ENCODE measurements around the gene OR1A2.
A peak's percentile ranks its signal among the peaks of the same experiment; 100 is the strongest.
"Not testable (repeated sequence)": the region's sequence is repeated elsewhere in the genome, so short reads cannot be mapped to it uniquely, and the experiment has no call there.

The OR1A2 gene
- total RNA-seq: 0 reads per million in 2 donors

DNA sequence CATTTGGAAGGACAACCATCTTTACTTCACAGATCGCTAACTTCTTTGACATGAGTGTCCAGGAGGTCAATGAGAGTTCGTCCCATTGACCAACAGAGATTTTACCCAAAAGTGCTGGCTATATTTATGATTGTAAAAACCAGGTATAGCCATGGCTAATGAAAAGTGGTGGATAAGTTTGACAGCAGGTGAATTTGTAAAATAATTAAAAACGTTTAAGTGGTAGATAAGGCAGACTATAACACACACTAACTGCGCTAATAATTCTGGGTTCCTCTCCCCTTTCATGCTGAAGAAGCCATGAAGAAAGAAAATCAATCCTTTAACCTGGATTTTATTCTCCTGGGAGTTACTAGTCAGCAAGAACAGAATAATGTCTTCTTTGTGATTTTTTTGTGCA is at the start of gene OR1A2:
TSS of gene OR1A2 (plus strand) at position 301 of the 400 bp plus-strand sequence. CDS start at position 301, 0 bp downstream.
- no peak for DNase-seq

DNA sequence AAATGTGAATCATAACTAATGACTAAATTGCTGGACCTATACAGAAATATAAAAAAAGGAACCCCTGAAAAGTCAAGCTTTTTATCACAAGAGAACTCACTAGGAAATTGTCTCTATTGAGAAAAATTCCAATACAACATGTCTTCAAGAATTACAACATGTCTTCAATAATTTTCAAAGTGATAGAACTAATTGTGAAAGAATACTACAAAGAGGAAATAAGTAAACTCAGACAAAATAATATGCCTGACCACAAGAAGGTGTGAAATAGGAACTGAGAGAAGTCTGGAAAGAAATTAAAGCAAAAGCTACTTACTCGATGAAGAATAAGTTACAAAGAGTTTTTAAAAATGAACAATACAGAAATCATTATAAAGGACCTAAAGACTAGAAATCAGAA is 40.1 kb upstream of the OR1A2 start:
- no peak for DNase-seq

- no peak for DNase-seq
Measured at GRCh38 chr17:3167574-3167973, 29.7 kb upstream of the OR1A2 start.

GRCh38 chr17:3189961-3190360 is 7.4 kb upstream of the OR1A2 start:
- DNase-seq: no peak

- no peak for DNase-seq
Measured at GRCh38 chr17:3207367-3207766, 10.0 kb downstream of the OR1A2 start, which contains the start of gene OR1A1. Gene OR1A1, plus strand, starts transcription at chr17:3207667. Its CDS starts 7,954 bp downstream, at chr17:3215621.

- no peak for DNase-seq
Measured at GRCh38 chr17:3208484-3208883, 11.2 kb downstream of the OR1A2 start.

DNA sequence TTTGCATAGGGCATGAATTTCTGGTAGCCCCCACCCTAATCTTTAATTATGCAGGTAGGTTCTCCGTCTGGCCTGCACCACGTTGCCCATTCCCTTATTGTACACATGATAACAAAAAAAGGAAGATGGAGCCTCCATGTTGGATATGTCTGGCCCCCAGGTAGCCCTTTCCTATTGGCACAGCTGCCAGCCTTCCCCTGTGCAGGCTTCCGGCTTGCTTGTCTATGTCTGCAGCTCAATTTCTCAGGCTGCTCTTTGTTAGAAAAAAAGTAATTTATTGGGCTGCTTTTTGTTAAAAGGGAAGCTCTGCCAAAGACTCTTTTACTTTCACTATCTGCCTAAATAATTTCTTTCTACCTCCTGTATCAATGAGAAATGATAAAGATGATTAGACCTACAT is 15.7 kb downstream of the OR1A2 start:
- no peak for DNase-seq

DNA sequence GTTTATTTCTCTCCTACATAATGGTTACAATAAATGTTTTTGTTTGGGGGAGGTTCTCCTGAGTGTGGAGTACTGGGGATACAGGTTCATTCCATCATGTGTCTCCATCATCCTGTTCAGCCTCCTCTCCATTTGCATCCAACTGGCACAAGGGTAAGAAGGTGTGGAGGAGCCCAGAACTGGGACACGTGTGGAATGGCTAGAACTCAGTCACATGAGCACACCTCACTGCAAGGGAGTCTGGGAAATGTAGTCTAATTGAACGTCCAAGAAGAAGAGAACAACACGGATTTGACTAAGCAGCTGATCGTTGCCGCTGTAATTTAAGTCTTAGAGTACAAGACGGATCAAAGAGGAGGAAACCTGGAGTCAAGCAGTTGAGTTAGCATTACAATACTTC is 16.3 kb downstream of the OR1A2 start:
- no peak for DNase-seq

DNA sequence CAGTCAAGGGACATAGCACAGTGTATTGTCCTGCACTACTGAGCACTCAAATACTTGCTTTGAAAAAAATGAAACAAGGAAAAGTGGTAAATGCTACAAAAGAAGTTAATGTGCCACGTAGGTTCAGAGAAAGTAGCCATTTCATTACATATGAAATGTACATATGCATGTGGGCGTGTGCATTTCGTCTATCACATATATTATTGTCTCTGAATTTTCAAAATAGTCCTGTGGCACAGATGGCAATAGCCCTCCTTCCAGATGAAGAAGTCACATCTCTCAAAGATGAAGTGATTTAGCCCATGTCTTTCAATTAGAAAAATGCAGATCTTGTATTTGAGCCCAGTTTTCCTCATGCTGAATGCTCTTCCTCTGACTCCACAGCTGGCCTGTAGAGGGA is 22.7 kb downstream of the OR1A2 start:
- not testable (repeated sequence) for DNase-seq

DNA sequence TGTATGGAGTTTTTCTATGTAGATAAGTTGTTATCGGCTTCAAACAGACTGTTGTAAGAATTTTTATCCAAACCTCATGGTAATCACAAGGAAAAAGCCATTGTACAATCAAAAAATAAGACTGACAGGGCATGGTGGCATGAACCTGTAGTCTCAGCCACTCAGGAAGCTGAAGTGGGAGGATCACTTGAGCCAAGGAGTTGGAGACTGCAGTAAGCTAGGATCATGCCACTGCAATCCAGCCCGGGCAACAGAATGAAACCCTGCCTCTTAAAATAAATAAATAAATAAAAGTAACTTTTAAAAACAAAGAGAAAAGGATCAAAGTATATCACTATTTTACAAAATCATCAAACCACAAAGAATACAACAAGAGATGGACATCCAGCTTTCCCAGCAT is 24.5 kb downstream of the OR1A2 start:
- no peak for DNase-seq

DNA sequence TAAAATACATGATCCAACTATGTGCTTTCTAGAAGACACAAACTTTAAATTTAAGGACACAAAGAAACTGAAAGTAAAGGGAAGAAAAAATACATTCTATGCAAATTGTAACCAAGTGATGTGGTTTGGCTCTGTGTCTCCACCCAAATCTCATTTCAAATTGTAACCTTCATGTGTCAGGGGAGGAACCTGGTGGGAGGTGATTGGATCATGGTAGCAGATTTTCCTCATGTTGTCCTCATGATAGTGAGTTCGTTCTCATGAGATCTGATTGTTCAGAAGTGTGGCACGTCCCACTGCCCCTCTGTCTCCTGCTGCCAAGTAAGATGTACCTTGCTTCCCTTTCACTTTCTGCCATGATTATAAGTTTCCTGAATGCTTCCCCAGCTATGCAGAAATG is 25.2 kb downstream of the OR1A2 start:
- no peak for DNase-seq

- not testable (repeated sequence) for DNase-seq
Measured at GRCh38 chr17:3224721-3225352, 27.5 kb downstream of the OR1A2 start.

- DNase-seq: not testable (repeated sequence)
Measured at GRCh38 chr17:3232300-3232699, 35.0 kb downstream of the OR1A2 start.

GRCh38 chr17:3238685-3239084 is 41.4 kb downstream of the OR1A2 start:
- DNase-seq: peak in 1 of 5 experiments; percentile 39

GRCh38 chr17:3241044-3241443 is 43.7 kb downstream of the OR1A2 start:
- peak in 1 of 5 experiments; percentile 27 for DNase-seq

- DNase-seq: not testable (repeated sequence)
Measured at GRCh38 chr17:3244841-3245240, 47.5 kb downstream of the OR1A2 start.
